Urothelium cell line (cell line): ENCODE results near the gene AGMO.
"Not testable (repeated sequence)": the region's sequence is repeated elsewhere in the genome, so short reads cannot be mapped to it uniquely, and the experiment has no call there.

Experiments used
- DNase-seq: peaks from one replicate; pipeline ENCODE4 v3.0.0; 2011; ENCODE audit warnings: low spot score, mixed read lengths
- FAIRE-seq: peaks from 2 replicates; lab custom pipeline; 2011; peaks lifted over from hg19 to GRCh38; lab: Jason Lieb, UNC

AGMO gene

DNA sequence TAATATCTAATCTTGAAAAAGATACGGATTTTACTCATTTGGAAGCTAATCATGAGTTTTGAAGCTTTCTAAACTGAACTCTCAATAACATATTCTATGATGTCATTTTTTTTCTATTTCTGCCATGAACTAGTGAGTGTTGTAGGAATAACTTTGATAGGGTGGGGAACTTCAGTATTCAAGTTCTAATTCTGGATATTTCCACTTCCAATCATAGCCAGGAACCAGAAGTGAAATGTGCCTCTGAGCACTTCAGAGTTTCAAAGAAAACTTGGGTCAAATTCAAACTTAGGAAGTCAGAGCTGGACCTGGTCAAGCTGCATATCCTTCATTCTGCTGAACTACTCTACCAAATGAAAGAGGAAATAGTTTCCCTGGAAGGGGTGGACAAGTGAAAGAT, 847 bp downstream of the AGMO start:
- FAIRE-seq: no peak
- DNase-seq: no peak

- no peak for FAIRE-seq
- DNase-seq: no peak
These were observed 2.3 kb downstream of the AGMO start for GRCh38 chr7:15559416-15559928.

DNA sequence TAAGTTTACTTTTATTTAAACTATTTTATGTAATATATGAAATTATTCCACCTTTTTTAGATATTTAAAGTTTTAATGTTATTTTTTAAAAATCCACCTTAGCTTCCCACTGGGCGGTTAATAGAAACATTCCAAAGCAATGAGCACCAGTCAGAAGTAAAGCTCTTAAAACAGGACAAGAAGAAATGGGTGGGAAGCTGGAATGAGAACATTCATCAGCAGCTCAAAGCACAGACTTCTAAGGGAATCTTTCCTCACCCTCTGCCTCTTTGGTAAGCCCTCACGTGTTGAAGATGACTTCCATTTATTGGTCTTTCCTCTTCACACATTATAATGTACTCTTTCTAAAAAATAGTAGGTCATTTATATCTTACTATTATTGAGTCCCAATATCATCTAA, 3.1 kb downstream of the AGMO start:
- FAIRE-seq: no peak
- DNase-seq: no peak

DNA sequence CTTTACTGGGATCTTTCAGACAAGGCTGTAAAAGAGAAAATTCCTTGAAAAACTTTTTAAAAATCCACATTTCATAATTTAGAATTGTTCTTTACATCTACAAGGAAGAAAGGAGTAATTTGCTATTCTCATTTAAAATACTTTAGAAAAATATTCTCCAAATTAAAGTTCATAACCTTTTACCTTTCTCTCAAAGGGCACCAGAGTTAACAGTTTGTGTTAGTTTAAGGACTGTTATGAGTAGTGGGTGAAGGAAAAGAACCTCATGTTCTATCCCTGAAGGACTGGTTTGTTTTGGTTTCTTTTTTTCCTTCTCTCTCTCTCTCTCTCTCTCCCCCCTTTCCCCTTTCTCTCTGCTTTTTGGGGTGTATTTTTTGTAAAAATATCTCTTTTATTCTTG, 4.1 kb downstream of the AGMO start:
- no peak for FAIRE-seq
- no peak for DNase-seq

DNA sequence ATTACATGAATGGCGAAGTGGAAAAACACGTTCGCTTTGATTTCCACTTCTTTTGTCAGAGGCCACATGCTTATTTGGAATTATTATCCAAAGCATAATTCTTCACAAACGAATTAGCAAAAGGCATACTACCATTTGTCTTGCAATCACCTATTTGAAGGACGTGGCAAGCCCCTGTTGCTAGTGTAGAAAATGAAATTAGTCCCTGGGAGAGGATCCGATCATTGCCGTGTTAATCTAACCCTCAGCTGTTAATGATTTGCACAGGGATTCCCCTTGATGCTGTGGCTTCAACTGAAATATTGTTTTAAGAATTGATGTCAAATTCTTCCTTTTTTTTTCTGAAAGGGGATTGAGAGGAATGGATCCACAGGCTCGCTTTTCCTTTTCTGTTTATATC, 4.6 kb downstream of the AGMO start:
- no peak for DNase-seq
- FAIRE-seq: no peak

DNA sequence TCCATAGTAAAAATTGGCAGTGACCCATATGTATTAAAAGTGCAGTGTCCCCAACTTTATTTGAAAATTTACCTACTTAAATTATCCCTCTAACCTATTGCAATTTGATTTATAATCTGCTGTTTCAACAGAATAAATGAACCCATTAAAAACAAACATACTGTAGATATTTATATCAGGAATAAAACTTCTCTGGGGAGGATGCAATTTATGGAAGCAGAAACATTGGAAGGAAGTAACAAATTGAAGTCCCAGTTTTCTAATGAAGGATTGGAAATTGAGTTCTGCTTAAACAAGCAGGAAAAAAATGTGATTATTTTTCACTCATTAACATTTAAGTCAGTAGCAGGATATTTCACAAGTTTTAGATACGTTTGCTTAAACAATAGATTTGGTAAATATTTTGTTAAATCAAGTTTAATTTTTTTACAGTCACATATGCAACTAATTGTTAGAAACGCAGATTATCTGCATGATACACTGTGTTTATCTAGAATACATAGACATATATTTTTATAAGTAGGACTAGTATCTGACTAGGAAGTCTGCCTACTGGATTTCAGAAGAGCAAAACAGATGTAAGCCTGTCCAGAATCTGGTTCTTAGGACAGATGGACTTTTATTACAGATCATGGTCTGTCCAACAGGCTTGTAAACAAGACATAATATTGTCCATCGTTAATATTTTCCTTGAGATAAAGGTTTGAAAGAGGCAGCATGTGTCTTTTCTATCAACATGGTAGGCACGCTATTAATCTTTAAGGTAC, 5.3 kb downstream of the AGMO start:
- FAIRE-seq: no peak

GRCh38 chr7:15555381-15555859, 6.4 kb downstream of the AGMO start:
- no peak for DNase-seq
- FAIRE-seq: no peak

More for the DNA sequence above, 5.3 kb downstream of the AGMO start:
- no peak for DNase-seq

DNA sequence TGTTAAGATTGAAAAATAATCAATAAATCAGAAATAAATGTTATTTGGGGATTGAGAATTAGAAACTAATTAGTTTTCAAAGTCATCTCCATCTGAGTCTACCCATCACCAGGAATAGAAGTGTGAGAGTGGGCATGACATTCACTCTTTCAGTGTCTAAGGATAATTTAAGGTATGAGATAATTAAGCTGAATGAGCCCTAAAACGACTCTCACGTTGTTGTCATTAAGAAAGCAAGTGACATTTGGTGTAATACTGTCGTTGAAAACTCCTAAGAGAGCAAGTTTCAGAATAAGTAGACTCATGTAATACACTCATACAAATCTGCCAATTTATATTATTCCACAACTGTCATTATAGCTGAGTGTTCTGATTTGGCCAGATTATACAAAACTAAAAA, 7.1 kb downstream of the AGMO start:
- DNase-seq (no peak), FAIRE-seq (no peak)

DNA sequence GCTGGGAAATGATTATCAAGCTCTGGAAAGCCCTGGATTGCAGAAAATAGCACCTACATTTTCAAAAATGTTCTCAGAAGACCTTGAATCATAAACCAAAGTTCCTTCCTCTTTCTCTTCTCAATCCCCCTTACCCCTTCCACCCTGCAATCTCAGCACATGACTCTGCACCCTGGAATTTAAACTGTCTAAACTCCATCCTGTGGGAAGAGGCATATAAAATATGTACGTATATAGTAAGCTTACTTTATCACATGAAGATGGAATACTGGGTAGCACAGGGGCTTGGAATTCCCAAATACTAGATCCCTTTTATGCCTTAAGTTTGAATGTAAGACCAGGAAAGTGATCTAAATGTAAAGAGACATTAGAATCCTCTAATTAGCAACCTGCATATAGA, 7.7 kb downstream of the AGMO start:
- FAIRE-seq (no peak), DNase-seq (no peak)

GRCh38 chr7:15547320-15547719, 14.5 kb downstream of the AGMO start:
- DNase-seq, FAIRE-seq: not testable (repeated sequence)

GRCh38 chr7:15546272-15546792, 15.5 kb downstream of the AGMO start:
- DNase-seq: no peak
- FAIRE-seq: no peak

GRCh38 chr7:15544050-15544449, 17.8 kb downstream of the AGMO start:
- FAIRE-seq: no peak

GRCh38 chr7:15543256-15543655, 18.6 kb downstream of the AGMO start:
- FAIRE-seq: no peak

More at GRCh38 chr7:15544050-15544449, 17.8 kb downstream of the AGMO start:
- no peak for DNase-seq

GRCh38 chr7:15527648-15528047, 34.2 kb downstream of the AGMO start:
- FAIRE-seq: no peak

More at GRCh38 chr7:15543256-15543655, 18.6 kb downstream of the AGMO start:
- DNase-seq: no peak

GRCh38 chr7:15525652-15526263, 36.1 kb downstream of the AGMO start:
- no peak for FAIRE-seq
- no peak for DNase-seq

More at GRCh38 chr7:15527648-15528047, 34.2 kb downstream of the AGMO start:
- no peak for DNase-seq

DNA sequence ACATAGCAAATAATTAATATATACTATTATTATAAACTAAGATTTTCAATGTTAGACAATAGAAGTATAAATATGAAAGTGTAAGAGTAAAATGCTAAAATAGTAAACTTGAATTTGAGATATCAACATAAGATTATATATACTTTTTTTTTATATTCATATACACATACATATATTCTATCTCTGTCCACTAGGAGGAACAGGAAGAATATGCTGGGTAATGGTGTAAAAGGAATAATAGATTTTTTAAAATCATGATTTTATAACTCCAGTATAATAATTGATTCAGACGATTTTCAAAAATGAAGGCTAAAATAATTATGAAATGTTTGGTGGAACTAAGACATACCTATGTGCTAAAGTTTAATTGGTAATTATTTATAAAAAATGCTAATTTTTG, 37.7 kb downstream of the AGMO start:
- no peak for DNase-seq
- no peak for FAIRE-seq

DNA sequence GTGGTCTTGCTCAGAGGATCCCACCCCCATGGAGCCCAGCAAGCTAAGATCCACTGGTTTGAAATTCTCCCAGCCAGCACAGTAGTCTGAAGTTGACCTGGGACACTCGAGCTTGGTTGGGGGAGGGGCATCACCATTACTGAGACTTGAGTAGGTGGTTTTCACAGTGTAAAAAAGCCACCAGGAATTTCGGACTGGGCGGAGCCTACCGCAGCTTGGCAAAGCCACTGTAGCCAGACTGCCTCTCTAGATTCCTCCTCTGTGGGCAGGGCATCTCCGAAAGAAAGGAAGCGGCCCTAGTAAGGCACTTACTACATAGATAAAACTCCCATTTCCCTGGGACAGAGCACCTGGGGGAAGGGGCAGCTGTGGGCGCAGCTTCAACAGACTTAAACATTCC, 44.0 kb downstream of the AGMO start:
- FAIRE-seq, DNase-seq: not testable (repeated sequence)

GRCh38 chr7:15515252-15515651, 46.6 kb downstream of the AGMO start:
- DNase-seq (no peak), FAIRE-seq (no peak)

GRCh38 chr7:15508258-15508657, 53.6 kb downstream of the AGMO start:
- FAIRE-seq (no peak), DNase-seq (no peak)

DNA sequence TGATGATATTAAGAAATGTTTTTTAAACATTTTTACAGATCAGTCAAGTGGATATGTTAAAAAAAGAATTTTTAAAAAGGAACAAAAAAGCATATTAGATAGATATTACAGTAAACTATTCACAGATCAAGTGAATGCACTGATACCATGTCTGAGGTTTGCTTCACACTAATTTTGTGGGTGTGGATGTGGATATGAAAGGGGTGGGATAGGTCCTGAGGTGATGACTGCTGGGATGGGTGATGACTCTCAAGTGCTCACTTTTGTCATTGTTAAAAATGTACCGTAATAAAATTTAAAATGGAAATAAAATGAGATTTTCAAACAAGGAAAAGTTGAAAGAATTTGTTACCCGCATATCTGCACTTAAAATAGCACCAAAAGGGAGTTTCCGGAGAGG, 54.1 kb downstream of the AGMO start:
- FAIRE-seq (no peak), DNase-seq (no peak)

GRCh38 chr7:15507171-15507570, 54.6 kb downstream of the AGMO start:
- DNase-seq (no peak), FAIRE-seq (no peak)

DNA sequence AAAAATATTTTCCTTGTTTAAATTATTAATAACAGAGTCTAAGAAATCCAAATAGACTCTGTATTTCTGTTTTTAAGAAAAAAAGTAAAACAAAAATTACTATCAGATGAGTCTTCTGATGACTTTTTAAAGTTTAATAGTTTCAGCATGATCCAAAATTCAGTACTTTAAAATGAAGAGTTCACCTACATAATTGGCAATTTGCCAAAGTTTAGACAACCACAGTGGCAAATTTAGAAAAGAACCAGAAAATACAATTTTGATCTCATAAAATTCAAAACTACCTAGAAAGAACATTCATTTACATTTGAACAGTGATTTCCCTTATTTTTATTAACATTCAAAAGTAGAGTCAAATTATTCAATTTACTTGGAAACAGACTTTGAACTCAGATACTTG, 56.1 kb downstream of the AGMO start:
- FAIRE-seq (no peak), DNase-seq (no peak)
